Urinary bladder (tissue), 4 donors: ENCODE data around the gene PRH2. TPM values are rescaled to one million over a fixed set of nuclear protein-coding genes. Genes with fewer than 3 reads are reported as not detected.

ENCODE experiments used
- DNase-seq: peaks from one replicate; pipeline ENCODE4 v3.0.0-alpha.2; 2015; ENCODE audit errors: extremely low spot score
- H3K27ac ChIP-seq: one replicate; pipeline ENCODE4 v1.5.1; 2013; ENCODE audit warnings: low read depth, mild to moderate bottlenecking, moderate library complexity
- H3K36me3 ChIP-seq: one replicate; pipeline ENCODE4 v1.6.1; 2013; ENCODE audit warnings: mild to moderate bottlenecking, moderate library complexity; ENCODE audit not compliant: insufficient read depth
- H3K4me1 ChIP-seq: one replicate; pipeline ENCODE4 v1.6.1; 2013; ENCODE audit warnings: mild to moderate bottlenecking, moderate library complexity; ENCODE audit not compliant: insufficient read depth
- H3K4me3 ChIP-seq: one replicate; pipeline ENCODE4 v1.5.1; 2013; ENCODE audit warnings: low read depth, low read length
- WGBS: extraction: QIAGEN DNeasy Blood & Tissue Kit; methylation state at CpG from one replicate; pipeline ENCODE4 v1.1.7; 2013; 5-methylcytosine and 5-hydroxymethylcytosine counted together
- polyA plus RNA-seq: library from polyadenylated mRNA; stranded (reverse); fragments of 200-250 nt; gene quantifications from one replicate; pipeline ENCODE4 v1.2.3, GENCODE V29; 2013
- total RNA-seq: library from RNA; depleted of rRNA; stranded (reverse); fragments of >200 nt; gene quantifications from one replicate; pipeline ENCODE4 v1.2.3, GENCODE V29; 2014
- donor health status: healthy with polysubstance abuse.
- donor health status: healthy.

PRH2 gene
- total and polyA plus RNA-seq, 2 donors: not detected

- WGBS: 75% methylated on average over 1 of the region's 1 CpG
- H3K36me3 ChIP-seq: no peaks in the 10 kb centered on the region
- DNase-seq: no peak
- no peak within 1 kb of the TSS for H3K27ac ChIP-seq
- H3K4me3 ChIP-seq: no peak within 1 kb of the TSS
- H3K4me1 ChIP-seq: no peaks in the 10 kb centered on the region
Observed at GRCh38 chr12:10939163-10939562, 10.1 kb downstream of the PRH2 start, which contains the start of gene TAS2R14. TSS of gene TAS2R14 (minus strand) at chr12:10939263. CDS start at chr12:10939207, 56 bp downstream.

GRCh38 chr12:10940389-10940788 lies 11.4 kb downstream of the PRH2 start:
- DNase-seq: no peak
- 65% methylated on average over 2 of the region's 2 CpGs for WGBS
- Histone ChIP-seq H3K27ac (no peak overlapping the region), H3K4me1 (no peaks in the 10 kb centered on the region), H3K36me3 (no peaks in the 10 kb centered on the region), H3K4me3 (no peak overlapping the region)

- Histone ChIP-seq H3K4me3 (no peak overlapping the region), H3K4me1 (no peaks in the 10 kb centered on the region), H3K36me3 (no peaks in the 10 kb centered on the region), H3K27ac (no peak overlapping the region)
- DNase-seq: no peak
Observed at GRCh38 chr12:10941369-10941768, 12.3 kb downstream of the PRH2 start.

GRCh38 chr12:10941916-10942607 lies 13.0 kb downstream of the PRH2 start:
- DNase-seq: no peak
- Histone ChIP-seq H3K27ac (no peak overlapping the region), H3K4me1 (no peaks in the 10 kb centered on the region), H3K36me3 (no peaks in the 10 kb centered on the region), H3K4me3 (no peak overlapping the region)
- 75% methylated on average over 4 of the region's 4 CpGs for WGBS

GRCh38 chr12:10943167-10943566 lies 14.1 kb downstream of the PRH2 start:
- WGBS: 97% methylated on average over 2 of the region's 2 CpGs
- Histone ChIP-seq H3K27ac (no peak overlapping the region), H3K4me3 (no peak overlapping the region), H3K4me1 (no peaks in the 10 kb centered on the region), H3K36me3 (no peaks in the 10 kb centered on the region)
- no peak for DNase-seq

- H3K27ac ChIP-seq: no peak overlapping the region
- DNase-seq: no peak
- H3K36me3 ChIP-seq: no peaks in the 10 kb centered on the region
- no peaks in the 10 kb centered on the region for H3K4me1 ChIP-seq
- 97% methylated on average over 4 of the region's 4 CpGs for WGBS
- H3K4me3 ChIP-seq: no peak overlapping the region
Observed at GRCh38 chr12:10952645-10953044, 23.6 kb downstream of the PRH2 start.

- no peak overlapping the region for H3K27ac ChIP-seq
- H3K4me3 ChIP-seq: no peak overlapping the region
- H3K36me3 ChIP-seq: peaks cover 1% of the 10 kb centered on the region
- DNase-seq: no peak
- H3K4me1 ChIP-seq: no peaks in the 10 kb centered on the region
Observed at GRCh38 chr12:10956085-10956484, 27.0 kb downstream of the PRH2 start.

GRCh38 chr12:10957741-10958140 lies 28.7 kb downstream of the PRH2 start:
- no peaks in the 10 kb centered on the region for H3K4me1 ChIP-seq
- DNase-seq: no peak

GRCh38 chr12:10959804-10960203 lies 30.8 kb downstream of the PRH2 start:
- H3K4me1 ChIP-seq: no peaks in the 10 kb centered on the region
- WGBS: 82% methylated on average over 2 of the region's 2 CpGs
- no peak overlapping the region for H3K27ac ChIP-seq
- no peak for DNase-seq
- no peak overlapping the region for H3K4me3 ChIP-seq
- H3K36me3 ChIP-seq: peaks cover 1% of the 10 kb centered on the region

More at GRCh38 chr12:10957741-10958140, 28.7 kb downstream of the PRH2 start:
- Histone ChIP-seq H3K36me3 (peaks cover 1% of the 10 kb centered on the region), H3K4me3 (no peak overlapping the region), H3K27ac (no peak overlapping the region)

GRCh38 chr12:10960211-10960610 lies 31.2 kb downstream of the PRH2 start:
- WGBS: 53% methylated on average over 4 of the region's 4 CpGs

GRCh38 chr12:10965476-10965875 lies 36.4 kb downstream of the PRH2 start:
- no peak overlapping the region for H3K27ac ChIP-seq
- H3K36me3 ChIP-seq: no peaks in the 10 kb centered on the region
- H3K4me3 ChIP-seq: no peak overlapping the region
- 95% methylated on average over 1 of the region's 1 CpG for WGBS
- H3K4me1 ChIP-seq: no peaks in the 10 kb centered on the region
- no peak for DNase-seq

More at GRCh38 chr12:10960211-10960610, 31.2 kb downstream of the PRH2 start:
- Histone ChIP-seq H3K4me1 (no peaks in the 10 kb centered on the region), H3K4me3 (no peak overlapping the region), H3K27ac (no peak overlapping the region), H3K36me3 (peaks cover 1% of the 10 kb centered on the region)
- DNase-seq: no peak

GRCh38 chr12:10966314-10966713 lies 37.3 kb downstream of the PRH2 start:
- Histone ChIP-seq H3K4me1 (no peaks in the 10 kb centered on the region), H3K36me3 (no peaks in the 10 kb centered on the region), H3K4me3 (no peak overlapping the region), H3K27ac (no peak overlapping the region)
- DNase-seq: no peak

- no peak overlapping the region for H3K27ac ChIP-seq
Observed at GRCh38 chr12:10967409-10967808, 38.4 kb downstream of the PRH2 start.

GRCh38 chr12:10968765-10969456 lies 39.9 kb downstream of the PRH2 start:
- H3K4me1 ChIP-seq: no peaks in the 10 kb centered on the region
- H3K27ac ChIP-seq: no peak overlapping the region
- H3K4me3 ChIP-seq: no peak overlapping the region
- no peak for DNase-seq
- no peaks in the 10 kb centered on the region for H3K36me3 ChIP-seq
- 63% methylated on average over 15 of the region's 15 CpGs for WGBS

More at GRCh38 chr12:10967409-10967808, 38.4 kb downstream of the PRH2 start:
- no peak overlapping the region for H3K4me3 ChIP-seq
- no peaks in the 10 kb centered on the region for H3K36me3 ChIP-seq
- H3K4me1 ChIP-seq: no peaks in the 10 kb centered on the region
- no peak for DNase-seq
- whole genome bisulfite sequencing: 53% methylated on average over 2 of the region's 2 CpGs
